HepG2 (cell line): ENCODE results near the gene NFIL3. TPM values are rescaled to one million over a fixed set of nuclear protein-coding genes. Genes with fewer than 3 reads are reported as not detected.

Experiments
- ASH2L ChIP-seq: fragments of 300-600, 200-600 bp; sonication (generic); IDR thresholded peaks from 2 replicates; pipeline ENCODE4 v1.7.0; 2017; ENCODE audit warnings: low read depth, mild to moderate bottlenecking, moderate library complexity, mixed read lengths, low read length; ENCODE audit not compliant: insufficient read length
- CEBPG ChIP-seq: IDR thresholded peaks from 2 replicates; pipeline ENCODE4 v1.6.1; 2016
- CREM ChIP-seq, 2 experiments: sonication (generic) in 1 of 2; formaldehyde crosslinking in 1 of 2; IDR thresholded peaks; 2 replicates each; pipeline versions ENCODE4 v1.4.0 to v1.6.1; 2016 to 2020; ENCODE audit warnings: antibody characterized with exemption in 1 of 2, mild to moderate bottlenecking in 1 of 2, missing genetic modification reagents in 1 of 2
- ELF3 ChIP-seq: IDR thresholded peaks from 2 replicates; pipeline ENCODE4 v1.6.1; 2016; ENCODE audit warnings: missing genetic modification reagents, missing compliant biosample characterization
- ERF ChIP-seq: IDR thresholded peaks from 2 replicates; pipeline ENCODE4 v1.6.1; 2018; ENCODE audit warnings: missing biosample characterization, missing genetic modification reagents
- GABPA ChIP-seq, 2 experiments: IDR thresholded peaks; 2 replicates each; pipeline ENCODE4 v1.6.1; 2011 to 2016; ENCODE audit warnings: low read depth in 2 of 2, low read length in 1 of 2, missing biosample characterization in 1 of 2, missing genetic modification characterization in 1 of 2
- GFI1 ChIP-seq: sonication (generic); formaldehyde crosslinking; IDR thresholded peaks from 2 replicates; pipeline ENCODE4 v1.5.0; 2020; ENCODE audit warnings: missing genetic modification reagents, mild to moderate bottlenecking, borderline replicate concordance
- JUNB ChIP-seq: sonication (generic); formaldehyde crosslinking; IDR thresholded peaks from 2 replicates; pipeline ENCODE4 v1.8.0; 2022; ENCODE audit warnings: missing genetic modification reagents, mild to moderate bottlenecking, borderline replicate concordance
- NKX3-1 ChIP-seq: sonication (generic); formaldehyde crosslinking; IDR thresholded peaks from 2 replicates; pipeline ENCODE4 v1.5.0; 2020; ENCODE audit warnings: missing genetic modification reagents
- POLR2A ChIP-seq, 2 experiments: IDR thresholded peaks; 2 replicates each; pipeline ENCODE4 v1.6.1; 2011; ENCODE audit warnings: low read depth in 2 of 2, low read length in 2 of 2, mild to moderate bottlenecking in 1 of 2, moderate library complexity in 1 of 2; ENCODE audit not compliant: insufficient read depth in 1 of 2
- RARA ChIP-seq: IDR thresholded peaks from 2 replicates; pipeline ENCODE4 v1.6.1; 2016; ENCODE audit warnings: missing genetic modification reagents, missing compliant biosample characterization
- RFX1 ChIP-seq: fragments of 450-650 bp; IDR thresholded peaks from 2 replicates; pipeline ENCODE4 v1.6.1; 2017
- RFX3 ChIP-seq: IDR thresholded peaks from 2 replicates; pipeline ENCODE4 v1.6.1; 2016; ENCODE audit warnings: missing biosample characterization, missing genetic modification reagents
- YEATS2 ChIP-seq: sonication (generic); formaldehyde crosslinking; IDR thresholded peaks from 2 replicates; pipeline ENCODE4 v1.4.0; 2020; ENCODE audit warnings: missing genetic modification reagents, borderline replicate concordance
- ZBTB20 ChIP-seq: sonication (generic); formaldehyde crosslinking; IDR thresholded peaks from 2 replicates; pipeline ENCODE4 v1.8.1; 2023; ENCODE audit warnings: missing genetic modification reagents, low read depth, mild to moderate bottlenecking, borderline replicate concordance
- ZNF121 ChIP-seq: sonication (generic); formaldehyde crosslinking; IDR thresholded peaks from 2 replicates; pipeline ENCODE4 v1.5.0; 2020; ENCODE audit warnings: mild to moderate bottlenecking, missing genetic modification reagents
- ZNF224 ChIP-seq: sonication (generic); formaldehyde crosslinking; IDR thresholded peaks from 2 replicates; pipeline ENCODE4 v1.5.0; 2020; ENCODE audit warnings: mild to moderate bottlenecking, missing genetic modification reagents
- ZNF510 ChIP-seq: sonication (generic); formaldehyde crosslinking; IDR thresholded peaks from 2 replicates; pipeline ENCODE4 v1.4.0; 2020; ENCODE audit warnings: low read depth, mild to moderate bottlenecking, missing genetic modification reagents
- ZNF780A ChIP-seq: sonication (generic); formaldehyde crosslinking; IDR thresholded peaks from 2 replicates; pipeline ENCODE4 v1.8.0; 2022; ENCODE audit warnings: mild to moderate bottlenecking, missing genetic modification reagents, moderate library complexity
- ZNF816 ChIP-seq: sonication (generic); formaldehyde crosslinking; IDR thresholded peaks from 2 replicates; pipeline ENCODE4 v1.8.0; 2022; ENCODE audit warnings: missing genetic modification reagents, mild to moderate bottlenecking, borderline replicate concordance
- polyA plus RNA-seq, 8 experiments: library from polyadenylated mRNA; depleted of rRNA in 3 of 8; stranded (reverse) in 7 of 8; unstranded in 1 of 8; fragments of >200 nt; fragmentation: Illumina TruSeq in 4 of 8; extraction: Trizol in 4 of 8; gene quantifications; 2 replicates each; pipeline versions ENCODE4 v1.2.1 to v1.2.3, GENCODE V29; 2011 to 2016; ENCODE audit warnings: low read depth in 4 of 8, missing spikeins in 1 of 8, mixed read lengths in 1 of 8; ENCODE audit not compliant: insufficient read depth in 1 of 8
- total RNA-seq, 5 experiments: library from RNA; depleted of rRNA; stranded (reverse); fragments of >200 nt; fragmentation: Illumina TruSeq; extraction: Trizol; gene quantifications; 2 replicates each; pipeline ENCODE4 v1.2.3, GENCODE V29; 2016; ENCODE audit warnings: low read depth in 1 of 5
- TF ChIP-seq, protein P1 (sequence below): sonication (generic); IDR thresholded peaks from 2 replicates; pipeline ENCODE4 v1.6.1; 2016; ENCODE audit warnings: low read depth, borderline replicate concordance
- TF ChIP-seq, protein P2 (sequence below): sonication (generic); formaldehyde crosslinking; conservative IDR thresholded peaks from 2 replicates; pipeline ENCODE4 v1.4.0; 2020; ENCODE audit warnings: missing genetic modification reagents
- TF ChIP-seq, protein P3 (sequence below): sonication (generic); formaldehyde crosslinking; IDR thresholded peaks from 2 replicates; pipeline ENCODE4 v1.5.0; 2020; ENCODE audit warnings: missing genetic modification reagents
- TF ChIP-seq, protein P4 (sequence below): IDR thresholded peaks from 2 replicates; pipeline ENCODE4 v1.6.1; 2018; ENCODE audit warnings: missing genetic modification reagents

The NFIL3 gene
- total and polyA plus RNA-seq, 2 of the 13 experiments (the other 11 are each of a cell fraction or from before 2014, with no cell fraction given), result 46.6 to 54.2 TPM

DNA sequence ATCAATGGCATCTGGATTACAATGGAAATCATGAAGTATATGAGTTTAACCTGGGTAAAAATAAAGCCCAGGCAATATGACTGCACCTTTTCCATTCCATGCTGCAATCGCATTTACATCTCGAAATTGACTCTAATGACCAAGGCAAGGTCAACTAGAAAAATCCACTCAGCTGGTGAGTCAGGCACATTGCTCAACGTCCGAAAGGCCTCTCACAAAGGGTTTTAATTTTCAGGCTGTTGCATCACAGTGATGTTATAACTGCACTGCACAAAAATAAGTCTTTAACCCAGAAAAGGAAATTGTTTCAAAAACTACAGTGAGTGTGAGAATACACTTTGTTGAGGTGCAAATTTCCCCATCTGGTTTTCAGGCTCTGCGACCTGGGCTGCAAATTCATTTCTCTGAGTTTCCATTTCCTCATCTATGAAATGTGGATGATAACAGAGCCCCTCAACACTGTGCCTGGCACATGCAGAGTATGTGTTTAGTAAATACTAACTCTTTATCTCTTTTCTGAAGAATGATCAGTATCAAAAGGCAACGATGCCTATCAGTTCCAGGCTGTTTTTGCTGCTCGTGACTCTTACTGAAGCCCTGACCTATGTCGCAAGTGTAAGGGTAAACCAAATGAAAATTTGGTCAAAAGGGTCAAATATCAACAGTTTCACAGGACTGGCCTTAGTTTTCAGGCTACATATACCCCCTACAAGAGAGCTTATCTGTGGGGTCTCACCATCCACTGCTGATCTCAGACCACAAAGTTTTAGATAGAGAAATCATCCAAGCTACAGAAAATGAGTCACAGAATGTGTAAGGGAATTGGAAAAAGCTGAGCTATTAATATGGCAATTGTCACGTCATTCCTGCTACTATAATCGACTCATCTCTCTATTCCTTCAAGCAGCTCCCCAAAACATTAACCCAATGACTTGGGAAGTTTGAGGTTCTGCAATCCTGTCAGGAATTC is 4.1 kb downstream of the NFIL3 start (continued):
- TF ChIP-seq RARA (CRISPR knock-in tag) (peak; percentile 84), YEATS2 (CRISPR knock-in tag) (peak; percentile 20; the same call in 1 of the 2 replicates), ZNF121 (peak; percentile 26; the same call in 1 of the 2 replicates), RFX1 (no peak), ASH2L (peak; percentile 63), ZNF510 (CRISPR knock-in tag) (0 out of 2 replicates have a peak, but pooled peaks have one; percentile 40), CREM (IDR thresholded peaks at IDR 0.05) (peak; percentile 72), CREM (CRISPR knock-in tag; IDR thresholded peaks at IDR 0.05) (no peak), GFI1 (CRISPR knock-in tag) (peak; percentile 42; the same call in 1 of the 2 replicates), ZNF816 (CRISPR knock-in tag) (0 out of 2 replicates have a peak, but pooled peaks have one; percentile 54), ZNF224 (0 out of 2 replicates have a peak, but pooled peaks have one; percentile 24), RFX3 (CRISPR knock-in tag) (no peak), NKX3-1 (CRISPR knock-in tag) (peak; percentile 57; the same call in 1 of the 2 replicates), CEBPG (peak; percentile 98), ERF (CRISPR knock-in tag) (peak; percentile 51; the same call in 1 of the 2 replicates), ELF3 (CRISPR knock-in tag) (peak; percentile 69), ZBTB20 (CRISPR knock-in tag) (no peak), GABPA (IDR thresholded peaks at IDR 0.05; ENCODE audit: low read depth, low read length) (no peak), GABPA (CRISPR knock-in tag; IDR thresholded peaks at IDR 0.05; ENCODE audit: low read depth) (0 out of 2 replicates have a peak, but pooled peaks have one; percentile 23), JUNB (CRISPR knock-in tag) (peak; percentile 81; the same call in 1 of the 2 replicates), POLR2A (IDR thresholded peaks at IDR 0.05; ENCODE audit: insufficient read depth in 1 of 2, low read depth in 2 of 2, low read length in 2 of 2) (peak in 1 of 2 experiments; percentile 37; a peak in 2 of 4 replicates), ZNF780A (CRISPR knock-in tag) (0 out of 2 replicates have a peak, but pooled peaks have one; percentile 55)
- TF ChIP-seq, protein P1, sequence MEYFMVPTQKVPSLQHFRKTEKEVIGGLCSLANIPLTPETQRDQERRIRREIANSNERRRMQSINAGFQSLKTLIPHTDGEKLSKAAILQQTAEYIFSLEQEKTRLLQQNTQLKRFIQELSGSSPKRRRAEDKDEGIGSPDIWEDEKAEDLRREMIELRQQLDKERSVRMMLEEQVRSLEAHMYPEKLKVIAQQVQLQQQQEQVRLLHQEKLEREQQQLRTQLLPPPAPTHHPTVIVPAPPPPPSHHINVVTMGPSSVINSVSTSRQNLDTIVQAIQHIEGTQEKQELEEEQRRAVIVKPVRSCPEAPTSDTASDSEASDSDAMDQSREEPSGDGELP, result peak; percentile 97
- TF ChIP-seq, protein P2, sequence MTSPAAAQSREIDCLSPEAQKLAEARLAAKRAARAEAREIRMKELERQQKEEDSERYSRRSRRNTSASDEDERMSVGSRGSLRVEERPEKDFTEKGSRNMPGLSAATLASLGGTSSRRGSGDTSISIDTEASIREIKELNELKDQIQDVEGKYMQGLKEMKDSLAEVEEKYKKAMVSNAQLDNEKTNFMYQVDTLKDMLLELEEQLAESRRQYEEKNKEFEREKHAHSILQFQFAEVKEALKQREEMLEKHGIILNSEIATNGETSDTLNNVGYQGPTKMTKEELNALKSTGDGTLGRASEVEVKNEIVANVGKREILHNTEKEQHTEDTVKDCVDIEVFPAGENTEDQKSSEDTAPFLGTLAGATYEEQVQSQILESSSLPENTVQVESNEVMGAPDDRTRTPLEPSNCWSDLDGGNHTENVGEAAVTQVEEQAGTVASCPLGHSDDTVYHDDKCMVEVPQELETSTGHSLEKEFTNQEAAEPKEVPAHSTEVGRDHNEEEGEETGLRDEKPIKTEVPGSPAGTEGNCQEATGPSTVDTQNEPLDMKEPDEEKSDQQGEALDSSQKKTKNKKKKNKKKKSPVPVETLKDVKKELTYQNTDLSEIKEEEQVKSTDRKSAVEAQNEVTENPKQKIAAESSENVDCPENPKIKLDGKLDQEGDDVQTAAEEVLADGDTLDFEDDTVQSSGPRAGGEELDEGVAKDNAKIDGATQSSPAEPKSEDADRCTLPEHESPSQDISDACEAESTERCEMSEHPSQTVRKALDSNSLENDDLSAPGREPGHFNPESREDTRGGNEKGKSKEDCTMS, result no peak
- TF ChIP-seq, protein P3, sequence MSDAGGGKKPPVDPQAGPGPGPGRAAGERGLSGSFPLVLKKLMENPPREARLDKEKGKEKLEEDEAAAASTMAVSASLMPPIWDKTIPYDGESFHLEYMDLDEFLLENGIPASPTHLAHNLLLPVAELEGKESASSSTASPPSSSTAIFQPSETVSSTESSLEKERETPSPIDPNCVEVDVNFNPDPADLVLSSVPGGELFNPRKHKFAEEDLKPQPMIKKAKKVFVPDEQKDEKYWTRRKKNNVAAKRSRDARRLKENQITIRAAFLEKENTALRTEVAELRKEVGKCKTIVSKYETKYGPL (CRISPR knock-in tag), result peak; percentile 33; the same call in 1 of the 2 replicates
- TF ChIP-seq, protein P4, sequence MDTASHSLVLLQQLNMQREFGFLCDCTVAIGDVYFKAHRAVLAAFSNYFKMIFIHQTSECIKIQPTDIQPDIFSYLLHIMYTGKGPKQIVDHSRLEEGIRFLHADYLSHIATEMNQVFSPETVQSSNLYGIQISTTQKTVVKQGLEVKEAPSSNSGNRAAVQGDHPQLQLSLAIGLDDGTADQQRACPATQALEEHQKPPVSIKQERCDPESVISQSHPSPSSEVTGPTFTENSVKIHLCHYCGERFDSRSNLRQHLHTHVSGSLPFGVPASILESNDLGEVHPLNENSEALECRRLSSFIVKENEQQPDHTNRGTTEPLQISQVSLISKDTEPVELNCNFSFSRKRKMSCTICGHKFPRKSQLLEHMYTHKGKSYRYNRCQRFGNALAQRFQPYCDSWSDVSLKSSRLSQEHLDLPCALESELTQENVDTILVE (CRISPR knock-in tag), result peak; percentile 82
